H7 (cell line): ENCODE measurements around the gene ERVW-1. TPM values are rescaled to one million over a fixed set of nuclear protein-coding genes. Genes with fewer than 3 reads are reported as not detected.

ENCODE experiments used
- DNase-seq: peaks from one replicate; pipeline ENCODE4 v3.0.0; 2012
- H3K27me3 ChIP-seq: 2 replicates; pipeline ENCODE4 v1.6.0; 2011; ENCODE audit warnings: mild to moderate bottlenecking, low read length; ENCODE audit not compliant: control insufficient read depth, insufficient read depth
- H3K36me3 ChIP-seq: replicated peaks from 2 replicates; pipeline ENCODE4 v1.5.1; 2011; ENCODE audit warnings: low read length; ENCODE audit not compliant: control insufficient read depth, insufficient read depth
- H3K4me3 ChIP-seq: 2 replicates; pipeline ENCODE4 v1.5.1; 2011; ENCODE audit warnings: low read depth, mild to moderate bottlenecking, control low read depth, low read length, moderate library complexity; ENCODE audit not compliant: insufficient read depth
- total RNA-seq: library from RNA; depleted of rRNA; stranded (reverse); fragments of >200 nt; shearing (Covaris generic); gene quantifications from 2 replicates; pipeline ENCODE4 v1.2.3, GENCODE V29; 2014; rRNA removed

Gene ERVW-1
- total RNA-seq, 1 experiment from 2014 or later, result 1.1 TPM

GRCh38 chr7:92425311-92425947 lies 52.3 kb downstream of the ERVW-1 start:
- Histone ChIP-seq H3K36me3 (no peaks in the 10 kb centered on the region), H3K27me3 (no peaks in the 10 kb centered on the region; the same call in 1 of the 2 replicates), H3K4me3 (no peak overlapping the region)
- peak; percentile 38 for DNase-seq

- DNase-seq, result no peak
- no peaks in the 10 kb centered on the region; the same call in 1 of the 2 replicates for H3K27me3 ChIP-seq
- no peak overlapping the region for H3K4me3 ChIP-seq
- H3K36me3 ChIP-seq, result no peaks in the 10 kb centered on the region
Measured at GRCh38 chr7:92423710-92424131, 54.0 kb downstream of the ERVW-1 start.

DNA sequence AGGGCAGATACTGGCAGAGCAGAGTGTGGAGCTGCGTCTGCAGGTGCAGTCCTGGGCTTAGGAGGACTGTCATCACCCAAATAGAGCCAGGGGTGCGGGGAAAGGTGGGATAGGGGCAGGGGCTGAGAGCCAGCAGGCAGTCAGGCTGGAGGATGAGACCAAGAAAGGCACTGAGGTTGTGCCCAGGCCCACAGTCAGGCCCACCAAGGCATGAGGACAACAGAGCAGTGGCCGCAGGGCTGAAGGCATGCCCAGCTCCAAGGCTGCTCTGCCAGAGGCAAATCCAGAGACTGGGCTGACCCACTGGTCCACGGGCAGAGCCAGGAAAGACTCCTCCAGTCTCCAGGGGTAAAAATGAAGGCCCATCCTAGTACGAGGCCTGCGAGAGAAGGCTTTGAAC lies 54.8 kb downstream of the ERVW-1 start:
- no peak for DNase-seq
- H3K36me3 ChIP-seq, result no peaks in the 10 kb centered on the region

GRCh38 chr7:92421676-92422435 lies 55.9 kb downstream of the ERVW-1 start:
- no peak for DNase-seq
- H3K36me3 ChIP-seq, result no peaks in the 10 kb centered on the region
- H3K27me3 ChIP-seq, result no peaks in the 10 kb centered on the region; the same call in 1 of the 2 replicates
- no peak overlapping the region for H3K4me3 ChIP-seq

More for the DNA sequence above, 54.8 kb downstream of the ERVW-1 start:
- H3K4me3 ChIP-seq, result no peak overlapping the region
- no peaks in the 10 kb centered on the region; the same call in 1 of the 2 replicates for H3K27me3 ChIP-seq

Other genes with a start within 250 kb of the ERVW-1 start
- 18.3 and 19.8 TPM in 2 replicates for gene KRIT1, start 232.0 kb downstream of the ERVW-1 start, total RNA-seq
- gene ANKIB1, start 232.0 kb downstream of the ERVW-1 start, total RNA-seq, result 17.5 and 26.4 TPM in 2 replicates
- 28.0 and 41.6 TPM in 2 replicates for gene GATAD1, start 30.5 kb downstream of the ERVW-1 start, total RNA-seq
- 33.1 and 43.1 TPM in 2 replicates for gene PEX1, start 50.6 kb upstream of the ERVW-1 start, total RNA-seq
- gene RBM48, start 50.8 kb upstream of the ERVW-1 start, total RNA-seq, result 4.4 and 10.7 TPM in 2 replicates
- 20.1 and 27.0 TPM in 2 replicates for gene FAM133B, start 112.4 kb upstream of the ERVW-1 start, total RNA-seq